Measurements from ENCODE around the gene CREB3L4. TPM values are rescaled to one million over a fixed set of nuclear protein-coding genes. Genes with fewer than 3 reads are reported as not detected.

CREB3L4 gene
- total and polyA plus RNA-seq, 8 donors: 2.7 to 32.9 (median 10.9) TPM; not detected in 1

- DNase-seq: peak; percentile 84 to 95
- intact Hi-C loops (cut with DNase I; ENCODE audit: low total_unique reads): loop anchor here (10.0 kb wide), 1 partner anchor 152 kb away; no protein-coding TSS in a partner anchor
- H3K4me3 ChIP-seq: peak within 1 kb of the TSS; percentile 84 to 99 (median 94)
- H3K27me3 ChIP-seq: no peaks in the 10 kb centered on the region
- H3K9me3 ChIP-seq: no peaks in the 10 kb centered on the region
- peaks cover 27 to 71% (median 69%) of the 10 kb centered on the region in 4 donors for H3K36me3 ChIP-seq
- peaks cover 9 to 38% (median 27%) of the 10 kb centered on the region in 4 donors for H3K4me1 ChIP-seq
- peak within 1 kb of the TSS; percentile 91 to 100 (median 98) for H3K27ac ChIP-seq
- 9 to 16% (median 14%) methylated on average over 17 to 28 of the region's 28 CpGs for WGBS, 5 donors
- TF ChIP-seq, protein P1, sequence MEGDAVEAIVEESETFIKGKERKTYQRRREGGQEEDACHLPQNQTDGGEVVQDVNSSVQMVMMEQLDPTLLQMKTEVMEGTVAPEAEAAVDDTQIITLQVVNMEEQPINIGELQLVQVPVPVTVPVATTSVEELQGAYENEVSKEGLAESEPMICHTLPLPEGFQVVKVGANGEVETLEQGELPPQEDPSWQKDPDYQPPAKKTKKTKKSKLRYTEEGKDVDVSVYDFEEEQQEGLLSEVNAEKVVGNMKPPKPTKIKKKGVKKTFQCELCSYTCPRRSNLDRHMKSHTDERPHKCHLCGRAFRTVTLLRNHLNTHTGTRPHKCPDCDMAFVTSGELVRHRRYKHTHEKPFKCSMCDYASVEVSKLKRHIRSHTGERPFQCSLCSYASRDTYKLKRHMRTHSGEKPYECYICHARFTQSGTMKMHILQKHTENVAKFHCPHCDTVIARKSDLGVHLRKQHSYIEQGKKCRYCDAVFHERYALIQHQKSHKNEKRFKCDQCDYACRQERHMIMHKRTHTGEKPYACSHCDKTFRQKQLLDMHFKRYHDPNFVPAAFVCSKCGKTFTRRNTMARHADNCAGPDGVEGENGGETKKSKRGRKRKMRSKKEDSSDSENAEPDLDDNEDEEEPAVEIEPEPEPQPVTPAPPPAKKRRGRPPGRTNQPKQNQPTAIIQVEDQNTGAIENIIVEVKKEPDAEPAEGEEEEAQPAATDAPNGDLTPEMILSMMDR (IDR thresholded peaks at IDR 0.05): peak in 6 of 7 experiments; percentile 35 to 99 (median 95)
- no peak for TF ChIP-seq POLR2A (IDR thresholded peaks at IDR 0.05)
- peak in 2 of 3 donors; percentile 37 to 79 for TF ChIP-seq POLR2AphosphoS5 (IDR thresholded peaks at IDR 0.05)
- TF ChIP-seq EP300 (IDR thresholded peaks at IDR 0.05): no peak
These were observed 21.0 kb upstream of the CREB3L4 start, which contains the start of gene DENND4B for GRCh38 chr1:153946622-153947241. Gene DENND4B, minus strand, starts transcription at chr1:153946718. Its CDS starts 2,344 bp downstream, at chr1:153944374.

DNA sequence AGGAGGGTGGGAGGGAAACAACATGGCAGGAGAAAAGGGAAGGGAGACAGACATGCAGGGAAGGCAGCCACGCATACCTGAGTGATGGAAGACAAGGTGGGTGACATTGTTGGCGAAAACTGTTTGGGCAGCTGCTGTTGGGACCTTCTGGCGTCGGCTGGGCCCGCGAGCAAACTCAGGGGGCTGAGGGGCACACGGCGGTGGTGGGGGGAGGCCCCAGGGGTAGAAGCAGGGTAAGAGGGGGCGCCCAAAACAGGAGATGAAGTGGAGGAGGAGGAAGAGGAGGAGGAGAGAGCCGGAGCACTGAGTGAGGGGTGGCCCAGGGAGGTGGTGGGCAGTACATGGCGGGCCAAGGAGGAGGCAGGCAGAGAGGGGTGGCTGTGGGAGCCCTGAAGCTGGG is 16.5 kb upstream of the CREB3L4 start:
- TF ChIP-seq POLR2A (IDR thresholded peaks at IDR 0.05) (no peak), EP300 (IDR thresholded peaks at IDR 0.05) (no peak), POLR2AphosphoS5 (IDR thresholded peaks at IDR 0.05) (no peak)
- TF ChIP-seq, protein P1 (IDR thresholded peaks at IDR 0.05): no peak
- H3K36me3 ChIP-seq: peaks cover 51 to 81% (median 80%) of the 10 kb centered on the region in 4 donors
- H3K27ac ChIP-seq: no peak overlapping the region
- no peak for DNase-seq
- H3K27me3 ChIP-seq: no peaks in the 10 kb centered on the region
- H3K9me3 ChIP-seq: no peaks in the 10 kb centered on the region
- WGBS, 5 donors: 92 to 96% (median 93%) methylated on average over 11 of the region's 11 CpGs
- H3K4me1 ChIP-seq: peaks cover 18 to 41% (median 35%) of the 10 kb centered on the region in 4 donors
- H3K4me3 ChIP-seq: no peak overlapping the region
- intact Hi-C loops (cut with DNase I; ENCODE audit: low total_unique reads): no loop called here

- Histone ChIP-seq H3K36me3 (peaks cover 51 to 81% (median 80%) of the 10 kb centered on the region in 4 donors), H3K4me3 (no peak overlapping the region)
- DNase-seq: no peak
These were observed 15.9 kb upstream of the CREB3L4 start for GRCh38 chr1:153951801-153952200.

GRCh38 chr1:153953859-153954365 is 13.8 kb upstream of the CREB3L4 start:
- H3K4me1 ChIP-seq: peaks cover 36 to 52% (median 46%) of the 10 kb centered on the region in 4 donors
- intact Hi-C loops (cut with DNase I; ENCODE audit: low total_unique reads): no loop called here
- 62 to 79% (median 65%) methylated on average over 4 of the region's 4 CpGs for WGBS, 5 donors
- DNase-seq: no peak
- TF ChIP-seq, protein P1 (IDR thresholded peaks at IDR 0.05): no peak
- no peak for TF ChIP-seq POLR2AphosphoS5 (IDR thresholded peaks at IDR 0.05)
- no peak for TF ChIP-seq EP300 (IDR thresholded peaks at IDR 0.05)
- TF ChIP-seq POLR2A (IDR thresholded peaks at IDR 0.05): no peak
- no peak overlapping the region for H3K27ac ChIP-seq
- peaks cover 38 to 62% (median 60%) of the 10 kb centered on the region in 4 donors for H3K36me3 ChIP-seq
- H3K4me3 ChIP-seq: no peak overlapping the region
- no peaks in the 10 kb centered on the region for H3K27me3 ChIP-seq
- H3K9me3 ChIP-seq: no peaks in the 10 kb centered on the region

More at GRCh38 chr1:153951801-153952200, 15.9 kb upstream of the CREB3L4 start:
- WGBS, 5 donors: 76 to 90% (median 85%) methylated on average over 2 of the region's 2 CpGs
- TF ChIP-seq EP300 (IDR thresholded peaks at IDR 0.05): no peak
- TF ChIP-seq POLR2A (IDR thresholded peaks at IDR 0.05): no peak
- no peak for TF ChIP-seq POLR2AphosphoS5 (IDR thresholded peaks at IDR 0.05)
- TF ChIP-seq, protein P1 (IDR thresholded peaks at IDR 0.05): no peak
- Histone ChIP-seq H3K27me3 (no peaks in the 10 kb centered on the region), H3K9me3 (no peaks in the 10 kb centered on the region), H3K4me1 (peaks cover 24 to 44% (median 38%) of the 10 kb centered on the region in 4 donors), H3K27ac (no peak overlapping the region)
- intact Hi-C loops (cut with DNase I; ENCODE audit: low total_unique reads): no loop called here
